Right lobe of liver (tissue), 6 donors: ENCODE measurements around the gene GLRX5. TPM values are rescaled to one million over a fixed set of nuclear protein-coding genes. Genes with fewer than 3 reads are reported as not detected.
"Not testable (repeated sequence)": the region's sequence is repeated elsewhere in the genome, so short reads cannot be mapped to it uniquely, and the experiment has no call there.

Source experiments
- ATAC-seq, 4 donors: fragments of 200-7000 bp; cut with Tn5 transposase; one replicate each; pipeline ENCODE4 v1.9.1; 2020; ENCODE audit warnings: mild to moderate bottlenecking in 4 of 4, moderate library complexity in 4 of 4
- DNase-seq, 3 donors: peaks; one replicate each; pipeline ENCODE4 v3.0.0-alpha.2; 2020
- H3K27ac ChIP-seq, 3 donors: fragments of 200-600 bp; one replicate each; pipeline ENCODE4 v1.8.0; 2022
- H3K27me3 ChIP-seq, 2 donors: fragments of 200-600 bp; one replicate each; pipeline ENCODE4 v1.8.0; 2022
- H3K36me3 ChIP-seq, 4 donors: fragments of 200-600 bp; sonication (generic) in 1 of 4; one replicate each; pipeline versions ENCODE4 v1.5.1 to v1.8.0; 2017 to 2022; ENCODE audit warnings: control low read depth in 1 of 4
- H3K4me1 ChIP-seq, 4 donors: fragments of 200-600 bp; sonication (generic) in 1 of 4; one replicate each; pipeline versions ENCODE4 v1.5.1 to v1.8.0; 2017 to 2022; ENCODE audit warnings: control low read depth in 1 of 4
- H3K4me3 ChIP-seq, 3 donors: fragments of 200-600 bp; one replicate each; pipeline ENCODE4 v1.8.0; 2022
- H3K9me3 ChIP-seq, 4 donors: fragments of 200-600 bp; sonication (generic) in 1 of 4; one replicate each; pipeline versions ENCODE4 v1.5.1 to v1.8.0; 2017 to 2022; ENCODE audit warnings: control low read depth in 1 of 4
- POLR2A ChIP-seq: fragments of 450-650 bp; IDR thresholded peaks from one replicate; pipeline ENCODE4 v1.6.1; 2017; ENCODE audit warnings: antibody characterized with exemption, mild to moderate bottlenecking
- WGBS: methylation state at CpG from one replicate; pipeline ENCODE4 v1.1.6; 2018; ENCODE audit warnings: low coverage, low lambda C conversion rate; ENCODE audit not compliant: insufficient coverage; ENCODE audit errors: missing lambda C conversion rate; 5-methylcytosine and 5-hydroxymethylcytosine counted together
- intact Hi-C, 2 donors: fragments of 100-400 bp; cut with DNase I; formaldehyde crosslinking; loops; one replicate each; pipeline versions ENCODE4 v1.11.2 to v1.14.1; 2022
- small RNA-seq, 2 experiments: library from RNA; depleted of rRNA; stranded (forward); fragments of <200 nt; gene quantifications; one replicate each; pipeline ENCODE3, GENCODE V24; 2016
- total RNA-seq, 6 experiments: library from RNA; depleted of rRNA in 2 of 6; stranded (reverse); fragments of >200 nt in 2 of 6; fragmentation: NEBNext Ultra II Directional in 3 of 6; extraction: Animal tissue kit (Norgen Biotek cat#: 25700) in 3 of 6; gene quantifications; one replicate each; pipeline versions ENCODE4 v1.1.0 to v1.2.4, GENCODE V29; 2016 to 2023
- TF ChIP-seq, protein P1 (sequence below), 4 donors: fragments of 200-600 bp in 3 of 4; fragments of 450-650 bp in 1 of 4; IDR thresholded peaks; one replicate each; pipeline versions ENCODE4 v1.5.1 to v1.8.0; 2016 to 2022; ENCODE audit warnings: antibody characterized with exemption in 4 of 4, mild to moderate bottlenecking in 2 of 4
- donor health status: DM: no; HTN: yes; CAD: no.
- donor health status: DM: no; HTN: no; CAD: no.
- donor health status: DM: no; HTN: no; CAD: no.
- donor health status: DM: no; HTN: yes; CAD: no.
- donor health status: DM: no; HTN: yes; CAD: no.

The GLRX5 gene
- total RNA-seq, 6 experiments from 2014 or later, result 31.4 to 48.5 (median 40.2) TPM

DNA sequence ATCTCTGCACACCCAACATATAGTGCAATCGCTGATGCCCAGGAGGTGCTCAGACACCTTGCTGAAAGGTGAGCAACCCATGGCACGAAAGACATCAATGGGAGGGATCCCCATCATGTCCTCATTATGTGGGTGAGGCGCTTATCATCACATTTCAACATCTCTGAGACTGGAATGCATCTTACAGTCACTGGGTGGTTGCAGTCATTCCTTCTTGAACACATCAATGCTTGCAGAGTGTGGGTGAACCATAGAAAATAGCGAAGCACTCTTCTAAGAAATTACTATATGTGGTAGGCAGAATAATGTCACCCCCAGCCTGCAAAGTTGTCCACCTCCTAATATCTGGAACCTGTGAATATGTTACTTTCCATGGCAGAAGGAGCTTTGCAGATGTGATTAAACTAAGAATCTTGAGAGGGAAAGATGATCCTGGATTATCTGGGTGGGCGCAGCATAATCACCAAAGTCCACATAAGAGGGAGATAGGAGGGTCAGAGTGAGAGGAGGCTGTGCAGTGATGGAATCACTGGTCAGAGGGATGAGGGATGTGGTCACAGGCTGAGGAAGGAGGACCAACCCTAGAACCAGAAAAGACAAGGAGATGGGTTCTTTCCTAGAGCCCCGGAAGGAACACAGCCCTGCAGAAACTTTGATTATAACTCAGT, 51.2 kb downstream of the GLRX5 start:
- no peaks in the 10 kb centered on the region for H3K36me3 ChIP-seq
- no peak overlapping the region for H3K27ac ChIP-seq
- DNase-seq, result no peak
- no peak for ATAC-seq
- 60% methylated on average over 6 of the region's 6 CpGs for WGBS
- intact Hi-C loops, result no loop called here
- TF ChIP-seq, protein P1, sequence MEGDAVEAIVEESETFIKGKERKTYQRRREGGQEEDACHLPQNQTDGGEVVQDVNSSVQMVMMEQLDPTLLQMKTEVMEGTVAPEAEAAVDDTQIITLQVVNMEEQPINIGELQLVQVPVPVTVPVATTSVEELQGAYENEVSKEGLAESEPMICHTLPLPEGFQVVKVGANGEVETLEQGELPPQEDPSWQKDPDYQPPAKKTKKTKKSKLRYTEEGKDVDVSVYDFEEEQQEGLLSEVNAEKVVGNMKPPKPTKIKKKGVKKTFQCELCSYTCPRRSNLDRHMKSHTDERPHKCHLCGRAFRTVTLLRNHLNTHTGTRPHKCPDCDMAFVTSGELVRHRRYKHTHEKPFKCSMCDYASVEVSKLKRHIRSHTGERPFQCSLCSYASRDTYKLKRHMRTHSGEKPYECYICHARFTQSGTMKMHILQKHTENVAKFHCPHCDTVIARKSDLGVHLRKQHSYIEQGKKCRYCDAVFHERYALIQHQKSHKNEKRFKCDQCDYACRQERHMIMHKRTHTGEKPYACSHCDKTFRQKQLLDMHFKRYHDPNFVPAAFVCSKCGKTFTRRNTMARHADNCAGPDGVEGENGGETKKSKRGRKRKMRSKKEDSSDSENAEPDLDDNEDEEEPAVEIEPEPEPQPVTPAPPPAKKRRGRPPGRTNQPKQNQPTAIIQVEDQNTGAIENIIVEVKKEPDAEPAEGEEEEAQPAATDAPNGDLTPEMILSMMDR (IDR thresholded peaks at IDR 0.05), result no peak
- no peak for TF ChIP-seq POLR2A
- H3K9me3 ChIP-seq, result no peaks in the 10 kb centered on the region
- no peak overlapping the region for H3K4me3 ChIP-seq
- no peaks in the 10 kb centered on the region for H3K27me3 ChIP-seq
- H3K4me1 ChIP-seq, result no peaks in the 10 kb centered on the region

DNA sequence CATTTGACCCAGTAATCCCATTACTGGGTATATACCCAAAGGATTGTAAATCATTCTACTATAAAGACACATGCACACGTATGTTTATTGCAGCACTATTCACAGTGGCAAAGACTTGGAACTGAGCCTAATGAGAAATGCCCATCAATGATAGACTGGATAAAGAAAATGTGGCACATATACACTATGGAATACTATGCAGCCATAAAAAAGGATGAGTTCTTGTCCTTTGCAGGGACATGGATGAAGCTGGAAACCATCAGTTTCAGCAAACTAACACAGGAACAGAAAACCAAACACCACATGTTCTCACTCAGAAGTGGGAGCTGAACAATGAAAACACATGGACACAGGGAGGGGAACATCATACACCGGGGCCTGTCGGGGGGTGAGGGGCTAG, 56.3 kb downstream of the GLRX5 start:
- H3K27ac ChIP-seq, H3K4me3 ChIP-seq, H3K36me3 ChIP-seq, ATAC-seq, H3K27me3 ChIP-seq, DNase-seq, H3K4me1 ChIP-seq, intact Hi-C loops, H3K9me3 ChIP-seq: not testable (repeated sequence)
- 80% methylated on average over 1 of the region's 3 CpGs for WGBS

Small RNAs within 50 kb of the gene (small RNA-seq; reads per million reads assigned to genes)
- gene SCARNA13, result 0.13 to 1.1 reads per million in 2 experiments

Other genes starting within 250 kb of the GLRX5 start
- 10 to 100 TPM; 18.4 to 91.8 (median 47.8) TPM for gene CLMN, start 215.1 kb upstream of the GLRX5 start, total RNA-seq
- gene SYNE3, start 18.4 kb upstream of the GLRX5 start, total RNA-seq, result 10 to 100 TPM in 1 of 6 experiments, 1 to 10 TPM in 5; 3.7 to 11.6 (median 5.0) TPM
- not detected for gene TCL1B, start 151.4 kb downstream of the GLRX5 start, total RNA-seq
- under 1 TPM in 1 of 6 experiments, not detected in 5; 0.15 TPM for gene TCL1A, start 179.1 kb downstream of the GLRX5 start, total RNA-seq